GM12892 (cell line): ENCODE measurements around the gene BMP3.

ENCODE experiments used
- DNase-seq: peaks from one replicate; pipeline ENCODE4 v3.0.0; 2011; ENCODE audit not compliant: insufficient read length
- FAIRE-seq: peaks from 2 replicates; lab custom pipeline; 2011; peaks lifted over from hg19 to GRCh38; lab: Jason Lieb, UNC
- POLR2A ChIP-seq: IDR thresholded peaks from 2 replicates; pipeline ENCODE4 v1.6.1; 2011; ENCODE audit warnings: low read depth, low read length, control low read depth
- POLR2AphosphoS5 ChIP-seq: IDR thresholded peaks from 2 replicates; pipeline ENCODE4 v1.6.1; 2011; ENCODE audit warnings: low read depth, low read length, control low read depth
- TAF1 ChIP-seq: IDR thresholded peaks from 2 replicates; pipeline ENCODE4 v1.6.1; 2011; ENCODE audit warnings: low read depth, mild to moderate bottlenecking, control low read depth, low read length, borderline replicate concordance

The BMP3 gene

GRCh38 chr4:81021981-81022380, 8.5 kb upstream of the BMP3 start:
- TF ChIP-seq TAF1 (no peak), POLR2AphosphoS5 (no peak)
- no peak for DNase-seq
- no peak for FAIRE-seq

GRCh38 chr4:81023484-81023883, 7.0 kb upstream of the BMP3 start:
- no peak for FAIRE-seq
- DNase-seq, result no peak
- TF ChIP-seq POLR2A (no peak), TAF1 (no peak), POLR2AphosphoS5 (no peak)

DNA sequence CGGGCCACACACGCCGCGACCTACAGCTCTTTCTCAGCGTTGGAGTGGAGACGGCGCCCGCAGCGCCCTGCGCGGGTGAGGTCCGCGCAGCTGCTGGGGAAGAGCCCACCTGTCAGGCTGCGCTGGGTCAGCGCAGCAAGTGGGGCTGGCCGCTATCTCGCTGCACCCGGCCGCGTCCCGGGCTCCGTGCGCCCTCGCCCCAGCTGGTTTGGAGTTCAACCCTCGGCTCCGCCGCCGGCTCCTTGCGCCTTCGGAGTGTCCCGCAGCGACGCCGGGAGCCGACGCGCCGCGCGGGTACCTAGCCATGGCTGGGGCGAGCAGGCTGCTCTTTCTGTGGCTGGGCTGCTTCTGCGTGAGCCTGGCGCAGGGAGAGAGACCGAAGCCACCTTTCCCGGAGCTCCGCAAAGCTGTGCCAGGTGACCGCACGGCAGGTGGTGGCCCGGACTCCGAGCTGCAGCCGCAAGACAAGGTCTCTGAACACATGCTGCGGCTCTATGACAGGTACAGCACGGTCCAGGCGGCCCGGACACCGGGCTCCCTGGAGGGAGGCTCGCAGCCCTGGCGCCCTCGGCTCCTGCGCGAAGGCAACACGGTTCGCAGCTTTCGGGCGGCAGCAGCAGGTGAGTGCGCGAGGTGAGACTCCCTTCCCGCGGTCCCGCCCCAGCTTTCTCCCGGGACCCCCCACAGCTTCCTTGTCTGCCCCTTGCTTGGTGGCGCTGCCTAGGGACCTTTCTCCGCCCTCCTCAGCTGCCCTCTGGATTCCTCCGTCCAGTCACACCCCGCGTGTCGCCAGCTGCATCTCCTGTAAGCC, 678 bp downstream of the BMP3 start:
- no peak for FAIRE-seq
- TF ChIP-seq TAF1 (no peak), POLR2A (no peak), POLR2AphosphoS5 (no peak)
- DNase-seq, result peak; percentile 24

DNA sequence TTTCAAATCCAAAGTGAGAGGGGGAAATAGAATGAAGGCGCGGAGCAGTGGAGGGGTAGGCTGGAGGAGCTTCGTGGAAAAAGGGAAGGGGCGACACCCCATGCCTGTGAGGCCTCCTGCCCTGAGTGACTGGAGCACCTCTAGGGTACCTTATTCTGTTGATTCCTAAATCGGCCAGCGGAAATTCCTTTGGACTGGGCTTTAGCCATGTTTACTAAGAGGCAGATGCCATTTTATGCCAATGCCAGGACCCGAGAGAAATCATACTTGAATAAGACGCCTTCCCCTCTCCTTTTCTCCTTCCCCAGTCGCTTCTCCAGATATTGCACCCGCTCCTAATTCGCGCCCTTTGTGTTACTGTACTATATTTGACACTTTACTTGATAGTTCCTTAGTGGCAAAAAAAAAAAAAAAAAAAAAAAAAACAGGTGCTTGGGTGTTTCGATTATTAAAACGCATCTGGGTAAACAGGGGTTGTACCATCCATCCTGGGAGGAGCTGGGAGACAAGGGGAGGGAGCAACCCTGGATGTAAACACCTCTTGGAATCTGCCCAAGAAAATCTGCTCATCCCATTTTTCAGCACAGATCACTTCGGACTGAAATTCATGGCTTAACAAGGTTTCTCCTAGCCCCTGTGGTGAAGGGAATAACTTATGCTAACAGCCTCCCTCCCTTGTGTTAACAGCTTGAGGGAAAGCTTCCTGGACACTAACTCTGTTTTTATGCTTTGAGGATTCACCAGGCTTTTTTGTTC, 1.5 kb downstream of the BMP3 start:
- FAIRE-seq (no peak), DNase-seq (no peak)
- no peak for TF ChIP-seq TAF1
- TF ChIP-seq POLR2AphosphoS5, result no peak
- TF ChIP-seq POLR2A, result no peak

GRCh38 chr4:81032771-81033684, 2.5 kb downstream of the BMP3 start:
- FAIRE-seq (no peak), DNase-seq (no peak)

GRCh38 chr4:81038636-81039350, 8.3 kb downstream of the BMP3 start:
- TF ChIP-seq POLR2A, result no peak
- FAIRE-seq, result no peak
- DNase-seq, result no peak

More at GRCh38 chr4:81032771-81033684, 2.5 kb downstream of the BMP3 start:
- no peak for TF ChIP-seq POLR2AphosphoS5
- TF ChIP-seq POLR2A, result no peak
- TF ChIP-seq TAF1, result no peak

GRCh38 chr4:81039351-81039972, 9.0 kb downstream of the BMP3 start:
- DNase-seq (no peak), FAIRE-seq (no peak)
- TF ChIP-seq POLR2AphosphoS5 (no peak), TAF1 (no peak), POLR2A (no peak)

GRCh38 chr4:81040012-81040659, 9.6 kb downstream of the BMP3 start:
- FAIRE-seq (peak; percentile 84), DNase-seq (no peak)
- TF ChIP-seq TAF1 (no peak), POLR2A (no peak), POLR2AphosphoS5 (no peak)

DNA sequence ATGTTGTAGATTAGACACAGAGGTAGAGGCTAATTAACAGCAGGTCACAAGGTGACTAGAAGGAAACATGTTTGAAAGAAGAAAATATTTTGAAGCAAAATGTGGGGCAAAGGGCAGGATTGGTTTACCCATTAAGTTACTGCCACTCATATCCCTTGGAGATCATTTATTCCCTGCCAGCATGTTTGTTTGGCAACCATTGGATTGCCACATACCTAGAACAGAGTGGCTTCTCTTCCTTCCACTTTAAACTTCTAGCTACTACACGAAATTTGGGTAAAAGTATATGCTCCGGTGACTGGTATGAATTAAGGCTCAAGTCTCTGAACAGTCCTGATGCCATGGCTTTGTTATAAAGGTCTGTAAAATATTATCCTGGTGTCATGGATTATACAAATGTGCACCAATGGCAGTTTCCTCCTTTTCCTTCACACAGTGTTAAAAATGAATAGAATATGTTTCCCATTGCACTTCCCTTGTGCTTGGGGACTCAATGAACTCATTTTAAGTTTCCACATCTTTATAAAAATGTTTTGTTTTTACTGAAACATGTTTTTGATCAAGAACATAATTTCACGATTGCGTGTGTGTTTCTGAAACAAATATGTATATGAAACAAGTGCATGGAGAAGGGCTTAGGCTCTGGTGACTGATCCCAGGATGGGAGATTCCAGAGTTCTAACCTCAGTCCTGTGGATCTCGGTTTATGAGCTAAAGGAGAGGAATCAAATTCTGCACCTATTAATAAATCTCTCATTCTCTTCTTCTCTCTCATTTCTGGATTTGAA, 12.3 kb downstream of the BMP3 start:
- DNase-seq (no peak), FAIRE-seq (no peak)
- no peak for TF ChIP-seq POLR2AphosphoS5
- TF ChIP-seq POLR2A, result no peak
- TF ChIP-seq TAF1, result no peak

DNA sequence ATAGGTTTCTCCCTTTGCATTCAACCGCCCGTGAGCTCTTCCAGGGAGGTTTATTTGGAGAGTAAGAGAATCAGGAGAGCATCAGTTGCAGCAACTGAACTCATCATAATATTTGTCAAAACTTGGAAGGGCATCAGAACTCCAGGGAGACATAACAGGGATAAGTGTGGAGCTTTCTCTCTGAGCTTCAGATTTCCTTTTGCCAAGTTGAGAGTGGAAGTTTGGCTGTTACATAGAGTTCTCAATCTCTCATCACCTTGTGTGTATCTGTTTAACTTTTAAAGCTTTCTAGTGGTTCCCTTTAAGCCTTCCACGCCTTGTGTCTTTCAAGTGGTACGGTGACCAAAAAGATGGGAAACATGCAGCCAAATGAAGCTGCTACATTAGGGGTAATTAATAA, 18.8 kb downstream of the BMP3 start:
- DNase-seq, result no peak
- TF ChIP-seq TAF1, result no peak
- FAIRE-seq, result no peak

- DNase-seq, result no peak
Observed at GRCh38 chr4:81049907-81050306, 19.4 kb downstream of the BMP3 start.

More at GRCh38 chr4:81049907-81050306, 19.4 kb downstream of the BMP3 start:
- no peak for FAIRE-seq
- no peak for TF ChIP-seq TAF1
- TF ChIP-seq POLR2A, result no peak
- no peak for TF ChIP-seq POLR2AphosphoS5
